ENCODE results near the gene LRP1-AS. TPM values are rescaled to one million over a fixed set of nuclear protein-coding genes. Genes with fewer than 3 reads are reported as not detected.

The LRP1-AS gene
- total and polyA plus RNA-seq, 10 of the 15 experiments (the other 5 are each of a cell fraction or from before 2014, with no cell fraction given): not detected

DNA sequence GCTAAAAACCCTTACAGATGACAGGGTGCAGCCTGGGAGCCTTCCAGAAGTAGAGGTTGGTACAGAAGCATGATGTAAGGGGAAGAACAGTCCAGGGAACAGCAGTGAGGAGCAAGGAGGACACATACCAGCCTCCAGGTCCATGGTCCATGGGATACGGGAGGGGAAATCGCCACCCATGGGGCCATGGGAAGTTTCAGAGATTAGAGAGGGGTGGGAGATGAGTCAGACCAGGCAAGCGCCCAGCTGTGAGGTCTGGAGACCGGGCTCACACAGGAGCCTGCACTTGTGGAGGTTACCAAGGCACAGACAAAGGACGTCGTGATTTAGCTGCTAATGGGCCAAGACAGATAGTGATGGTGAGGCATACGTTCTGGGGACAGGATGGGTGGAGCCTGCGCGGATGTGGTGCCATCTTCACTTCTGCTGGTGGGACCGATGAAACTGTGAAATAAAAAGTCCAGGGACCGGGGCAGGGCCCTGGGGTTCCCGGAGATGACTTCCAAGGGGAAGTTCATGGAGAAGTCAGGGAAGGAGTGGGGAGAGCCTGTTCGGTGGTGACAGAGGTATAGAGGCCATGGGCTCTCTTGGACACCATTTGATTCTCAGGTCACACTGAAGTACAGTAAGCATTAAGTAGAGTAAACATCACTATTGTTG lies 17.7 kb upstream of the LRP1-AS start (continued):
- TF ChIP-seq, protein P1, sequence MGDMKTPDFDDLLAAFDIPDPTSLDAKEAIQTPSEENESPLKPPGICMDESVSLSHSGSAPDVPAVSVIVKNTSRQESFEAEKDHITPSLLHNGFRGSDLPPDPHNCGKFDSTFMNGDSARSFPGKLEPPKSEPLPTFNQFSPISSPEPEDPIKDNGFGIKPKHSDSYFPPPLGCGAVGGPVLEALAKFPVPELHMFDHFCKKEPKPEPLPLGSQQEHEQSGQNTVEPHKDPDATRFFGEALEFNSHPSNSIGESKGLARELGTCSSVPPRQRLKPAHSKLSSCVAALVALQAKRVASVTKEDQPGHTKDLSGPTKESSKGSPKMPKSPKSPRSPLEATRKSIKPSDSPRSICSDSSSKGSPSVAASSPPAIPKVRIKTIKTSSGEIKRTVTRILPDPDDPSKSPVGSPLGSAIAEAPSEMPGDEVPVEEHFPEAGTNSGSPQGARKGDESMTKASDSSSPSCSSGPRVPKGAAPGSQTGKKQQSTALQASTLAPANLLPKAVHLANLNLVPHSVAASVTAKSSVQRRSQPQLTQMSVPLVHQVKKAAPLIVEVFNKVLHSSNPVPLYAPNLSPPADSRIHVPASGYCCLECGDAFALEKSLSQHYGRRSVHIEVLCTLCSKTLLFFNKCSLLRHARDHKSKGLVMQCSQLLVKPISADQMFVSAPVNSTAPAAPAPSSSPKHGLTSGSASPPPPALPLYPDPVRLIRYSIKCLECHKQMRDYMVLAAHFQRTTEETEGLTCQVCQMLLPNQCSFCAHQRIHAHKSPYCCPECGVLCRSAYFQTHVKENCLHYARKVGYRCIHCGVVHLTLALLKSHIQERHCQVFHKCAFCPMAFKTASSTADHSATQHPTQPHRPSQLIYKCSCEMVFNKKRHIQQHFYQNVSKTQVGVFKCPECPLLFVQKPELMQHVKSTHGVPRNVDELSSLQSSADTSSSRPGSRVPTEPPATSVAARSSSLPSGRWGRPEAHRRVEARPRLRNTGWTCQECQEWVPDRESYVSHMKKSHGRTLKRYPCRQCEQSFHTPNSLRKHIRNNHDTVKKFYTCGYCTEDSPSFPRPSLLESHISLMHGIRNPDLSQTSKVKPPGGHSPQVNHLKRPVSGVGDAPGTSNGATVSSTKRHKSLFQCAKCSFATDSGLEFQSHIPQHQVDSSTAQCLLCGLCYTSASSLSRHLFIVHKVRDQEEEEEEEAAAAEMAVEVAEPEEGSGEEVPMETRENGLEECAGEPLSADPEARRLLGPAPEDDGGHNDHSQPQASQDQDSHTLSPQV (IDR thresholded peaks at IDR 0.05): no peak

DNA sequence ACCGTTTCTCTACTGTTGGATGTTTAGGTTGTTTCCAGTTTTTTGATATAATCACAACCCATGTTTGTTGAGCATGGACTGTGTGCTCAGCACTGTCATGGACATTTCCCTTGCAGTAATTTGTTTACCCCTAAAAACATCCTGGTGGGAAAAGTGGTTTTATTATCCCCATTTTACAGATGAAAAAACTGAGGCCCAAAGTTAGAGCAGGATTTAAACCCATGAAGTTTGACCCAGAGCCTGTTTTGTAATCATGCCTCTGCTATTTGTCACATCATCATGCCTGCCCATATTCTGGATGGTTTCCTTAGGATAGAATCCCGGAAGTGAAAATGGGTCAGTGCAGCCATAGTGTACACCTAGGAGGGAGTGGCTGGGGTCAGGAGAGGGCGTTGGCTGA lies 17.0 kb upstream of the LRP1-AS start:
- Histone ChIP-seq H3K4me3 (no peak overlapping the region), H4K20me1 (ENCODE audit: control insufficient read depth, insufficient read depth) (peaks cover 3% of the 10 kb centered on the region; the same call in 1 of the 2 replicates), H3K9me3 (replicated peaks; ENCODE audit: control insufficient read depth, insufficient read depth, low read length) (no peaks in the 10 kb centered on the region), H3K27ac (ENCODE audit: control insufficient read depth, insufficient read depth) (no peak overlapping the region), H3K9ac (ENCODE audit: control insufficient read depth, insufficient read depth, low read length) (no peak overlapping the region), H2AFZ (ENCODE audit: control insufficient read depth, low read depth, low read length) (no peak overlapping the region), H3K4me2 (ENCODE audit: control insufficient read depth, insufficient read depth) (no peak overlapping the region), H3K27me3 (replicated peaks in 1 of 2; ENCODE audit: control insufficient read depth in 2 of 2, insufficient read depth in 2 of 2, low read length in 1 of 2) (no peaks in the 10 kb centered on the region), H3K79me2 (ENCODE audit: control insufficient read depth, insufficient read depth, low read length) (no peaks in the 10 kb centered on the region), H3K4me1 (ENCODE audit: control insufficient read depth, insufficient read depth, low read length) (no peaks in the 10 kb centered on the region; the same call in 1 of the 2 replicates), H3K36me3 (ENCODE audit: control insufficient read depth in 2 of 2, insufficient read depth in 2 of 2, low read length in 1 of 2) (no peaks in the 10 kb centered on the region)
- FAIRE-seq (no peak), DNase-seq (ENCODE audit: low read depth, low spot score) (no peak), ATAC-seq (no peak)
- BruUV-seq (replicated peaks): no TSS peak
- ChIA-PET SMC1A (ENCODE audit: uncharacterized antibody, unreplicated experiment) (no interaction called here), POLR2A (no interaction called here), CTCF (no interaction called here), RAD21 (ENCODE audit: unreplicated experiment) (no interaction called here)
- WGBS (ENCODE audit: insufficient coverage, insufficient replicate concordance, low lambda C conversion rate, missing lambda C conversion rate): 42% methylated on average over 3 of the region's 3 CpGs
- intact Hi-C loops (cut with micrococcal nuclease; ENCODE audit: unreplicated experiment) (no loop called here), in situ Hi-C loops (cut with MboI) (no loop called here)
- TF ChIP-seq ESRRA (IDR thresholded peaks at IDR 0.05; ENCODE audit: low read length) (no peak), PAX8 (IDR thresholded peaks at IDR 0.05) (no peak), KAT2A (conservative IDR thresholded peaks at IDR 0.05; ENCODE audit: control insufficient read depth, low read depth, low read length) (no peak), SREBF1 (IDR thresholded peaks at IDR 0.05; ENCODE audit: low read length) (no peak), EP300 (IDR thresholded peaks at IDR 0.05; ENCODE audit: borderline replicate concordance in 1 of 2, control insufficient read depth in 1 of 2, low read depth in 2 of 2, low read length in 2 of 2) (no peak), RUNX3 (IDR thresholded peaks at IDR 0.05; ENCODE audit: low read length) (no peak), MTA3 (IDR thresholded peaks at IDR 0.05; ENCODE audit: borderline replicate concordance, low read length) (no peak), NR2C1 (IDR thresholded peaks at IDR 0.05) (no peak), MYB (IDR thresholded peaks at IDR 0.05; ENCODE audit: borderline replicate concordance, low read depth, low read length) (no peak)
- TF ChIP-seq, protein P2, sequence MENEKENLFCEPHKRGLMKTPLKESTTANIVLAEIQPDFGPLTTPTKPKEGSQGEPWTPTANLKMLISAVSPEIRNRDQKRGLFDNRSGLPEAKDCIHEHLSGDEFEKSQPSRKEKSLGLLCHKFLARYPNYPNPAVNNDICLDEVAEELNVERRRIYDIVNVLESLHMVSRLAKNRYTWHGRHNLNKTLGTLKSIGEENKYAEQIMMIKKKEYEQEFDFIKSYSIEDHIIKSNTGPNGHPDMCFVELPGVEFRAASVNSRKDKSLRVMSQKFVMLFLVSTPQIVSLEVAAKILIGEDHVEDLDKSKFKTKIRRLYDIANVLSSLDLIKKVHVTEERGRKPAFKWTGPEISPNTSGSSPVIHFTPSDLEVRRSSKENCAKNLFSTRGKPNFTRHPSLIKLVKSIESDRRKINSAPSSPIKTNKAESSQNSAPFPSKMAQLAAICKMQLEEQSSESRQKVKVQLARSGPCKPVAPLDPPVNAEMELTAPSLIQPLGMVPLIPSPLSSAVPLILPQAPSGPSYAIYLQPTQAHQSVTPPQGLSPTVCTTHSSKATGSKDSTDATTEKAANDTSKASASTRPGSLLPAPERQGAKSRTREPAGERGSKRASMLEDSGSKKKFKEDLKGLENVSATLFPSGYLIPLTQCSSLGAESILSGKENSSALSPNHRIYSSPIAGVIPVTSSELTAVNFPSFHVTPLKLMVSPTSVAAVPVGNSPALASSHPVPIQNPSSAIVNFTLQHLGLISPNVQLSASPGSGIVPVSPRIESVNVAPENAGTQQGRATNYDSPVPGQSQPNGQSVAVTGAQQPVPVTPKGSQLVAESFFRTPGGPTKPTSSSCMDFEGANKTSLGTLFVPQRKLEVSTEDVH (IDR thresholded peaks at IDR 0.05; ENCODE audit: low read depth, partially characterized antibody): no peak
- TF ChIP-seq, protein P3, sequence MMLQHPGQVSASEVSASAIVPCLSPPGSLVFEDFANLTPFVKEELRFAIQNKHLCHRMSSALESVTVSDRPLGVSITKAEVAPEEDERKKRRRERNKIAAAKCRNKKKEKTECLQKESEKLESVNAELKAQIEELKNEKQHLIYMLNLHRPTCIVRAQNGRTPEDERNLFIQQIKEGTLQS (IDR thresholded peaks at IDR 0.05; ENCODE audit: borderline replicate concordance, extremely low read depth, low read depth, low read length): no peak
- TF ChIP-seq, protein P4, sequence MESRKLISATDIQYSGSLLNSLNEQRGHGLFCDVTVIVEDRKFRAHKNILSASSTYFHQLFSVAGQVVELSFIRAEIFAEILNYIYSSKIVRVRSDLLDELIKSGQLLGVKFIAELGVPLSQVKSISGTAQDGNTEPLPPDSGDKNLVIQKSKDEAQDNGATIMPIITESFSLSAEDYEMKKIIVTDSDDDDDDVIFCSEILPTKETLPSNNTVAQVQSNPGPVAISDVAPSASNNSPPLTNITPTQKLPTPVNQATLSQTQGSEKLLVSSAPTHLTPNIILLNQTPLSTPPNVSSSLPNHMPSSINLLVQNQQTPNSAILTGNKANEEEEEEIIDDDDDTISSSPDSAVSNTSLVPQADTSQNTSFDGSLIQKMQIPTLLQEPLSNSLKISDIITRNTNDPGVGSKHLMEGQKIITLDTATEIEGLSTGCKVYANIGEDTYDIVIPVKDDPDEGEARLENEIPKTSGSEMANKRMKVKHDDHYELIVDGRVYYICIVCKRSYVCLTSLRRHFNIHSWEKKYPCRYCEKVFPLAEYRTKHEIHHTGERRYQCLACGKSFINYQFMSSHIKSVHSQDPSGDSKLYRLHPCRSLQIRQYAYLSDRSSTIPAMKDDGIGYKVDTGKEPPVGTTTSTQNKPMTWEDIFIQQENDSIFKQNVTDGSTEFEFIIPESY (IDR thresholded peaks at IDR 0.05): no peak

All from GM12878 (cell line).